Heart left ventricle (tissue), 13 donors: Measurements from ENCODE around the gene OSBPL9.

ENCODE experiments used
- POLR2A ChIP-seq, 2 donors: fragments of 450-650 bp; IDR thresholded peaks; one replicate each; pipeline ENCODE4 v1.6.1; 2017; ENCODE audit warnings: antibody characterized with exemption in 2 of 2, mild to moderate bottlenecking in 2 of 2, moderate library complexity in 2 of 2
- TF ChIP-seq, protein P1 (sequence below), 12 donors: fragments of 200-600 bp; sonication (generic) in 4 of 12; IDR thresholded peaks; one replicate each; pipeline versions ENCODE4 v1.5.0 to v1.8.0; 2018 to 2022; ENCODE audit warnings: antibody characterized with exemption in 12 of 12, mild to moderate bottlenecking in 5 of 12
- donor health status: ischemic (EF 13 %, LVEDD 7.1; RV severe dilation, severe dysfunction).
- donor health status: DM: no; HTN: yes; CAD: no.
- donor health status: DM: no; HTN: no; CAD: no.
- donor health status: ischemic (EF 25% LVEDD 6.9; RV normal size, moderate dysfunction).
- donor health status: ischemic (EF 25% LVEDD 5.7; RV mildly dilated, moderate dysfunction).
- donor health status: ischemic (EF 35%, LVEDD 5.7; RV mildly dilated, moderate dysfunction).
- donor health status: nonischemic (EF 11% LVEDD 7.7; RV severe dilation, severe dysfunction).
- donor health status: DM: yes; HTN: yes; CAD: no.
- donor health status: PGD.
- donor health status: ischemic (EF 29% LVEDD 5.4; RV normal size, mild dysfunction).
- donor health status: nonischemic (EF 23%, LVEDD 6.1; RV moderate dilation, normal function).

GRCh38 chr1:51570063-51570710, 46.7 kb upstream of the OSBPL9 start:
- TF ChIP-seq POLR2A (IDR thresholded peaks at IDR 0.05), result no peak
- TF ChIP-seq, protein P1, sequence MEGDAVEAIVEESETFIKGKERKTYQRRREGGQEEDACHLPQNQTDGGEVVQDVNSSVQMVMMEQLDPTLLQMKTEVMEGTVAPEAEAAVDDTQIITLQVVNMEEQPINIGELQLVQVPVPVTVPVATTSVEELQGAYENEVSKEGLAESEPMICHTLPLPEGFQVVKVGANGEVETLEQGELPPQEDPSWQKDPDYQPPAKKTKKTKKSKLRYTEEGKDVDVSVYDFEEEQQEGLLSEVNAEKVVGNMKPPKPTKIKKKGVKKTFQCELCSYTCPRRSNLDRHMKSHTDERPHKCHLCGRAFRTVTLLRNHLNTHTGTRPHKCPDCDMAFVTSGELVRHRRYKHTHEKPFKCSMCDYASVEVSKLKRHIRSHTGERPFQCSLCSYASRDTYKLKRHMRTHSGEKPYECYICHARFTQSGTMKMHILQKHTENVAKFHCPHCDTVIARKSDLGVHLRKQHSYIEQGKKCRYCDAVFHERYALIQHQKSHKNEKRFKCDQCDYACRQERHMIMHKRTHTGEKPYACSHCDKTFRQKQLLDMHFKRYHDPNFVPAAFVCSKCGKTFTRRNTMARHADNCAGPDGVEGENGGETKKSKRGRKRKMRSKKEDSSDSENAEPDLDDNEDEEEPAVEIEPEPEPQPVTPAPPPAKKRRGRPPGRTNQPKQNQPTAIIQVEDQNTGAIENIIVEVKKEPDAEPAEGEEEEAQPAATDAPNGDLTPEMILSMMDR (IDR thresholded peaks at IDR 0.05), result no peak
